ENCODE results near the gene GCNT2.
"Not testable (repeated sequence)": the region's sequence is repeated elsewhere in the genome, so short reads cannot be mapped to it uniquely, and the experiment has no call there.

GCNT2 gene

GRCh38 chr6:10559522-10560152 is 38.5 kb downstream of the GCNT2 start:
- DNase-seq (ENCODE audit: low read depth, low spot score), result no peak
- no CpG with 5 or more reads among the region's 9 CpGs for WGBS (ENCODE audit: insufficient coverage, insufficient read length)
- H3K36me3 ChIP-seq (ENCODE audit: control insufficient read depth, insufficient read depth, low read length), result 0 out of 2 replicates have a peak, but pooled peaks cover 2% of the 10 kb centered on the region
- peak overlapping the region; percentile 19; the same call in 1 of the 2 replicates for H3K4me3 ChIP-seq (ENCODE audit: low read length)
- no peaks in the 10 kb centered on the region for H3K4me1 ChIP-seq (ENCODE audit: control insufficient read depth, insufficient read depth, low read length)
- no peaks in the 10 kb centered on the region for H3K27me3 ChIP-seq (ENCODE audit: control insufficient read depth, insufficient read depth, low read length)
- no peaks in the 10 kb centered on the region for H3K9me3 ChIP-seq (ENCODE audit: control insufficient read depth, insufficient read depth, low read length)
- no peak overlapping the region for H3K27ac ChIP-seq (ENCODE audit: low read length)

- Histone ChIP-seq H3K36me3 (ENCODE audit: control insufficient read depth, insufficient read depth, low read length) (0 out of 2 replicates have a peak, but pooled peaks cover 2% of the 10 kb centered on the region), H3K4me3 (ENCODE audit: low read length) (no peak overlapping the region), H3K27me3 (ENCODE audit: control insufficient read depth, insufficient read depth, low read length) (no peaks in the 10 kb centered on the region), H3K9me3 (ENCODE audit: control insufficient read depth, insufficient read depth, low read length) (no peaks in the 10 kb centered on the region), H3K4me1 (ENCODE audit: control insufficient read depth, insufficient read depth, low read length) (no peaks in the 10 kb centered on the region), H3K27ac (ENCODE audit: low read length) (no peak overlapping the region)
- no peak for DNase-seq (ENCODE audit: low read depth, low spot score)
- WGBS (ENCODE audit: insufficient coverage, insufficient read length), result no CpG with 5 or more reads among the region's 9 CpGs
Measured at GRCh38 chr6:10561611-10562199, 40.6 kb downstream of the GCNT2 start.

GRCh38 chr6:10564975-10565673 is 44.0 kb downstream of the GCNT2 start:
- no peak for DNase-seq (ENCODE audit: low read depth, low spot score)

GRCh38 chr6:10565913-10566312 is 44.8 kb downstream of the GCNT2 start:
- H3K4me1 ChIP-seq (ENCODE audit: control insufficient read depth, insufficient read depth, low read length), result no peaks in the 10 kb centered on the region
- WGBS (ENCODE audit: insufficient coverage, insufficient read length), result no CpG with 5 or more reads among the region's 9 CpGs
- DNase-seq (ENCODE audit: low read depth, low spot score), result no peak

More at GRCh38 chr6:10564975-10565673, 44.0 kb downstream of the GCNT2 start:
- H3K4me3 ChIP-seq (ENCODE audit: low read length), result no peak overlapping the region
- no peaks in the 10 kb centered on the region for H3K9me3 ChIP-seq (ENCODE audit: control insufficient read depth, insufficient read depth, low read length)
- WGBS (ENCODE audit: insufficient coverage, insufficient read length), result no CpG with 5 or more reads among the region's 13 CpGs
- H3K4me1 ChIP-seq (ENCODE audit: control insufficient read depth, insufficient read depth, low read length), result no peaks in the 10 kb centered on the region
- H3K36me3 ChIP-seq (ENCODE audit: control insufficient read depth, insufficient read depth, low read length), result 0 out of 2 replicates have a peak, but pooled peaks cover 2% of the 10 kb centered on the region
- H3K27me3 ChIP-seq (ENCODE audit: control insufficient read depth, insufficient read depth, low read length), result no peaks in the 10 kb centered on the region
- H3K27ac ChIP-seq (ENCODE audit: low read length), result no peak overlapping the region

DNA sequence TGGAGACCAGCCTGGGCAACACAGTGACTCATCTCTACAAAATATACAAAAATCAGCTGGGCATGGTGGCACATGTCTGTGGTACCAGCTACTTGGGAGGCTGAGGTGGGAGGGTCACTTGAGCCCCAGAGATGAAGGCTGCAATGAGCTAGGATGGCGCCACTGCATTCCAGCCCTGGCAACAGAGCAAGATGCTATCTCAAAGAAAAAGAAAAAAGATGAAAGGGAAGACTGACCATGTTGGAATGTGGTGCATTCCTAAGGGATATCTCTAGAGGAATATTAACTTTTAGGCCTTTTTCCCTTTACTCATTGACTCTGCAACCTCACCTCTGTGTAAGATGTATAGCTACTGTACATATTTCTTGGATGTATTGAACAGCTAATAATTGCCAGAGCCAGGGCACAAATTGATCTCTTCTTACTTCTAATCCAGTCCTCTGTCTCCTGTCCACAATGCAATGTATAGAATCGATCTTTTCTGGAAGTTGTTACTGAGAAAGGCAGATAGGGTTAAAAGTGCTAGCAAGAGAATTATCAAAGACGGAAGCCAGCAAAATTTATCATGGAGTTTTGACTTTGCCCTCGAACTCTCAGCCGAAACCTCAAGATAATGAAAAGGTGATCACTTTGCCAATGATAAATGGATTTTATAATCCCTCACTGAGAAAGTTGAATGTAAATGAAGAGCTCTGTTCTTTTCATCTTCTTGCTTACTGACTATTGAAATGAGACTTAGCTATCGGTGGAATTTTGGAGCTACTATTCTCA is 46.3 kb downstream of the GCNT2 start:
- no peak for DNase-seq (ENCODE audit: low read depth, low spot score)
- H3K36me3 ChIP-seq (ENCODE audit: control insufficient read depth, insufficient read depth, low read length), result 0 out of 2 replicates have a peak, but pooled peaks cover 2% of the 10 kb centered on the region
- no peaks in the 10 kb centered on the region for H3K27me3 ChIP-seq (ENCODE audit: control insufficient read depth, insufficient read depth, low read length)
- no peak overlapping the region for H3K4me3 ChIP-seq (ENCODE audit: low read length)
- no CpG with 5 or more reads among the region's 6 CpGs for WGBS (ENCODE audit: insufficient coverage, insufficient read length)
- H3K27ac ChIP-seq (ENCODE audit: low read length), result no peak overlapping the region
- H3K4me1 ChIP-seq (ENCODE audit: control insufficient read depth, insufficient read depth, low read length), result no peaks in the 10 kb centered on the region
- H3K9me3 ChIP-seq (ENCODE audit: control insufficient read depth, insufficient read depth, low read length), result no peaks in the 10 kb centered on the region

More at GRCh38 chr6:10565913-10566312, 44.8 kb downstream of the GCNT2 start:
- Histone ChIP-seq H3K36me3 (ENCODE audit: control insufficient read depth, insufficient read depth, low read length) (0 out of 2 replicates have a peak, but pooled peaks cover 2% of the 10 kb centered on the region), H3K9me3 (ENCODE audit: control insufficient read depth, insufficient read depth, low read length) (no peaks in the 10 kb centered on the region), H3K4me3 (ENCODE audit: low read length) (no peak overlapping the region), H3K27ac (ENCODE audit: low read length) (no peak overlapping the region), H3K27me3 (ENCODE audit: control insufficient read depth, insufficient read depth, low read length) (no peaks in the 10 kb centered on the region)

GRCh38 chr6:10569392-10570127 is 48.4 kb downstream of the GCNT2 start:
- DNase-seq (ENCODE audit: low read depth, low spot score), result no peak
- H3K27me3 ChIP-seq (ENCODE audit: control insufficient read depth, insufficient read depth, low read length), result no peaks in the 10 kb centered on the region
- H3K4me3 ChIP-seq (ENCODE audit: low read length), result no peak overlapping the region
- no CpG with 5 or more reads among the region's 5 CpGs for WGBS (ENCODE audit: insufficient coverage, insufficient read length)
- no peak overlapping the region for H3K27ac ChIP-seq (ENCODE audit: low read length)
- no peaks in the 10 kb centered on the region for H3K36me3 ChIP-seq (ENCODE audit: control insufficient read depth, insufficient read depth, low read length)
- peaks cover 5% of the 10 kb centered on the region; the same call in 1 of the 2 replicates for H3K4me1 ChIP-seq (ENCODE audit: control insufficient read depth, insufficient read depth, low read length)
- H3K9me3 ChIP-seq (ENCODE audit: control insufficient read depth, insufficient read depth, low read length), result no peaks in the 10 kb centered on the region

- H3K4me3 ChIP-seq (ENCODE audit: low read length); DNase-seq (ENCODE audit: low read depth, low spot score); H3K36me3 ChIP-seq (ENCODE audit: control insufficient read depth, insufficient read depth, low read length); H3K27ac ChIP-seq (ENCODE audit: low read length); H3K9me3 ChIP-seq (ENCODE audit: control insufficient read depth, insufficient read depth, low read length); H3K27me3 ChIP-seq (ENCODE audit: control insufficient read depth, insufficient read depth, low read length): not testable (repeated sequence)
- peaks cover 10% of the 10 kb centered on the region for H3K4me1 ChIP-seq (ENCODE audit: control insufficient read depth, insufficient read depth, low read length)
- no CpG with 5 or more reads among the region's 5 CpGs for WGBS (ENCODE audit: insufficient coverage, insufficient read length)
Measured at GRCh38 chr6:10575519-10575918, 54.4 kb downstream of the GCNT2 start.

DNA sequence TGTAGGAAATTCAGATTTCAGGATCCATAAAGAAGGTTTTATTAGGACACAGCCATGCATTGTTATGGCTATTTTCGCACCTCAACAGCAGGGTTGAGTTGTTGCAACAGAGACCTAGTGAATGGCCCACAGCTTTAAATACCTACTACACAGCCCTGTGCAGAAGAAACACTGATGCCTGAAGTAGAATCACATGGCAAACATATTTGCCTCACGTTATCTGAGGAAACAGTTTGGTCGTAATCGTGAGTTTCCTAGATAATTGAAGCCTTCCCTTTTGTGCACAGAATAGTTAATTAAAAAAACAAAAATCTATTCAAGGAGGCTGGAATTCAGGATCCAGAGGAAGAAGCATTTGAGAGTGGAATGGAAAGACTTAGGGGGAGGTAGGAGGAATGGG is 55.1 kb downstream of the GCNT2 start:
- Histone ChIP-seq H3K4me3 (ENCODE audit: low read length) (no peak overlapping the region), H3K36me3 (ENCODE audit: control insufficient read depth, insufficient read depth, low read length) (no peaks in the 10 kb centered on the region), H3K27ac (ENCODE audit: low read length) (no peak overlapping the region), H3K27me3 (ENCODE audit: control insufficient read depth, insufficient read depth, low read length) (no peaks in the 10 kb centered on the region), H3K4me1 (ENCODE audit: control insufficient read depth, insufficient read depth, low read length) (peaks cover 10% of the 10 kb centered on the region), H3K9me3 (ENCODE audit: control insufficient read depth, insufficient read depth, low read length) (no peaks in the 10 kb centered on the region)
- WGBS (ENCODE audit: insufficient coverage, insufficient read length), result no CpG with 5 or more reads among the region's 4 CpGs
- DNase-seq (ENCODE audit: low read depth, low spot score), result no peak

DNA sequence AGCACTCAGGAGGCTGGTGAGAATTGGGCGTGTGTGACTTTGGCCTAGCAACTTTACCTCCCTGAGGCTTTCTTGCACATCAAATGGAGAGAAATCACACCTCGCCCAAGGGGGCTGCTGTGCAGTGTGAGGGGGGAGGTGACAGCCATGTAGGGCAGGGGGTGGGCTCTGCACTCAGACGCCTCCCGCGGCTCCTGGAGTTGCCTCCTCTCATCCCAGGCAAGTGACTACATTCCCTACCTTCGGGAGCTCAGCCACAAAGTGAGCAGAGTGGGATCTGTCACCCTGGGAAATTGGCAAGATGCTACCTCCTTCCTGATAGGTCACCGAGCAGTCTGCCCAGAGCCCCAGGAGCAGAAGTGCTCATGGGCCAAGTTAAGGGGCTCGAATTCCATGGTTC is 56.0 kb downstream of the GCNT2 start:
- H3K27ac ChIP-seq (ENCODE audit: low read length), result no peak overlapping the region
- DNase-seq (ENCODE audit: low read depth, low spot score), result no peak
- peaks cover 10% of the 10 kb centered on the region for H3K4me1 ChIP-seq (ENCODE audit: control insufficient read depth, insufficient read depth, low read length)
- WGBS (ENCODE audit: insufficient coverage, insufficient read length), result no CpG with 5 or more reads among the region's 8 CpGs
- H3K27me3 ChIP-seq (ENCODE audit: control insufficient read depth, insufficient read depth, low read length), result no peaks in the 10 kb centered on the region
- H3K9me3 ChIP-seq (ENCODE audit: control insufficient read depth, insufficient read depth, low read length), result no peaks in the 10 kb centered on the region
- H3K36me3 ChIP-seq (ENCODE audit: control insufficient read depth, insufficient read depth, low read length), result no peaks in the 10 kb centered on the region
- H3K4me3 ChIP-seq (ENCODE audit: low read length), result no peak overlapping the region
